IMR-90 (cell line): ENCODE results near the gene FLII. TPM values are rescaled to one million over a fixed set of nuclear protein-coding genes. Genes with fewer than 3 reads are reported as not detected.

Source experiments
- ATAC-seq: fragments of 200-7000 bp; cut with Tn5 transposase; 2 replicates; pipeline ENCODE4 v1.9.1; 2020; ENCODE audit warnings: low read depth, mild to moderate bottlenecking, moderate library complexity
- BruUV-seq: library from RNA; stranded (reverse); fragments of 400-500 nt; replicated peaks from 2 replicates; lab custom pipeline; 2021; lab: Mats Ljungman, UMichigan
- CTCF ChIA-PET: fragments of 300-600 bp; formaldehyde crosslinking; extraction: SDS; loops from one replicate; lab custom pipeline; 2021; ENCODE audit warnings: antibody characterized with exemption; lab: Yijun Ruan, JAX
- POLR2A ChIA-PET: fragments of 300-600 bp; sonication (Branson Sonifier 250); formaldehyde crosslinking; loops from one replicate; lab custom pipeline; 2022; ENCODE audit warnings: antibody characterized with exemption; ENCODE audit not compliant: unreplicated experiment; lab: Charles Lee
- DNase-seq: peaks from one replicate; pipeline ENCODE4 v3.0.0; 2013
- H2AFZ ChIP-seq: replicated peaks from 2 replicates; pipeline ENCODE3; 2013; ENCODE audit warnings: low read length, mild to moderate bottlenecking; ENCODE audit not compliant: poor library complexity
- H2AK5ac ChIP-seq: 2 replicates; pipeline ENCODE4 v1.6.1; 2013; ENCODE audit warnings: low read depth, low read length, inconsistent platforms
- H2AK9ac ChIP-seq: replicated peaks from 2 replicates; pipeline ENCODE3; 2013; ENCODE audit warnings: mild to moderate bottlenecking, low read depth, low read length, moderate library complexity; ENCODE audit not compliant: poor library complexity
- H2BK120ac ChIP-seq: 2 replicates; pipeline ENCODE4 v1.6.1; 2013; ENCODE audit warnings: low read depth, low read length, inconsistent platforms
- H2BK15ac ChIP-seq: 3 replicates; pipeline ENCODE4 v1.6.1; 2013; ENCODE audit warnings: low read depth, low read length, inconsistent platforms
- H2BK20ac ChIP-seq: 2 replicates; pipeline ENCODE4 v1.6.1; 2013; ENCODE audit warnings: low read depth, mild to moderate bottlenecking, inconsistent platforms, low read length, moderate library complexity
- H2BK5ac ChIP-seq: 2 replicates; pipeline ENCODE4 v1.6.1; 2013; ENCODE audit warnings: mild to moderate bottlenecking, low read depth, low read length, inconsistent platforms; ENCODE audit not compliant: poor library complexity, severe bottlenecking
- H3K14ac ChIP-seq: replicated peaks from 2 replicates; pipeline ENCODE4 v1.6.1; 2013; ENCODE audit warnings: low read depth, low read length, inconsistent platforms
- H3K18ac ChIP-seq: 2 replicates; pipeline ENCODE4 v1.6.1; 2013; ENCODE audit warnings: low read depth, low read length, control low read depth
- H3K23ac ChIP-seq: 2 replicates; pipeline ENCODE4 v1.6.1; 2013; ENCODE audit warnings: low read depth, low read length, inconsistent platforms
- H3K27ac ChIP-seq: 2 replicates; pipeline ENCODE4 v1.5.1; 2013; ENCODE audit warnings: mild to moderate bottlenecking, control low read depth, low read length; ENCODE audit not compliant: insufficient read depth
- H3K27me3 ChIP-seq: 2 replicates; pipeline ENCODE4 v1.6.1; 2013; ENCODE audit warnings: low read length; ENCODE audit not compliant: control insufficient read depth, insufficient read depth
- H3K36me3 ChIP-seq: 2 replicates; pipeline ENCODE4 v1.6.1; 2013; ENCODE audit warnings: low read length, mixed read lengths; ENCODE audit not compliant: control insufficient read depth, insufficient read depth
- H3K4ac ChIP-seq: 2 replicates; pipeline ENCODE4 v1.6.1; 2013; ENCODE audit warnings: low read depth, low read length, inconsistent platforms
- H3K4me1 ChIP-seq: 2 replicates; pipeline ENCODE4 v1.6.1; 2013; ENCODE audit warnings: low read length, mixed read lengths; ENCODE audit not compliant: control insufficient read depth, insufficient read depth
- H3K4me2 ChIP-seq: 2 replicates; pipeline ENCODE4 v1.6.1; 2013; ENCODE audit warnings: low read depth, mild to moderate bottlenecking, control low read depth, low read length, moderate library complexity
- H3K4me3 ChIP-seq: 2 replicates; pipeline ENCODE4 v1.5.1; 2013; ENCODE audit warnings: low read depth, mild to moderate bottlenecking, control low read depth, low read length, moderate library complexity; ENCODE audit not compliant: insufficient read depth
- H3K56ac ChIP-seq: 2 replicates; pipeline ENCODE4 v1.6.1; 2013; ENCODE audit warnings: low read length, inconsistent platforms; ENCODE audit not compliant: insufficient read depth; ENCODE audit errors: extremely low read depth
- H3K79me1 ChIP-seq, 2 experiments: 2 replicates each; pipeline ENCODE4 v1.6.1; 2013; ENCODE audit warnings: low read length in 2 of 2, inconsistent platforms in 1 of 2, low read depth in 1 of 2
- H3K9ac ChIP-seq: 2 replicates; pipeline ENCODE4 v1.6.1; 2013; ENCODE audit warnings: low read depth, low read length, control low read depth
- H3K9me1 ChIP-seq: 2 replicates; pipeline ENCODE4 v1.6.1; 2013; ENCODE audit warnings: low read length, inconsistent platforms; ENCODE audit not compliant: insufficient read depth
- H3K9me3 ChIP-seq: 2 replicates; pipeline ENCODE4 v1.6.1; 2013; ENCODE audit warnings: low read length; ENCODE audit not compliant: control insufficient read depth, insufficient read depth
- H4K20me1 ChIP-seq: 2 replicates; pipeline ENCODE4 v1.6.1; 2013; ENCODE audit warnings: low read length, inconsistent platforms; ENCODE audit not compliant: insufficient read depth
- H4K5ac ChIP-seq: 2 replicates; pipeline ENCODE4 v1.6.1; 2013; ENCODE audit warnings: mild to moderate bottlenecking, low read depth, low read length, control low read depth
- H4K8ac ChIP-seq, 2 experiments: 2 replicates each; pipeline ENCODE4 v1.6.1; 2013; ENCODE audit warnings: low read depth in 2 of 2, low read length in 2 of 2, control low read depth in 1 of 2, inconsistent platforms in 1 of 2
- H4K91ac ChIP-seq: 2 replicates; pipeline ENCODE4 v1.6.1; 2013; ENCODE audit warnings: low read depth, low read length, inconsistent platforms; ENCODE audit not compliant: insufficient read depth
- CHD1 ChIP-seq: IDR thresholded peaks from 2 replicates; pipeline ENCODE4 v1.6.1; 2012; ENCODE audit warnings: low read depth, low read length, improper control_type of control experiment
- FOS ChIP-seq: fragments of 150-350 bp; IDR thresholded peaks from 2 replicates; pipeline ENCODE4 v1.6.1; 2016; ENCODE audit warnings: low read depth, low read length
- MAFK ChIP-seq: IDR thresholded peaks from 2 replicates; pipeline ENCODE4 v1.6.1; 2012; ENCODE audit warnings: low read depth, low read length, improper control_type of control experiment
- MXI1 ChIP-seq: IDR thresholded peaks from 2 replicates; pipeline ENCODE4 v1.6.1; 2012; ENCODE audit warnings: low read depth, mild to moderate bottlenecking, low read length, moderate library complexity, borderline replicate concordance
- POLR2A ChIP-seq: IDR thresholded peaks from 2 replicates; pipeline ENCODE4 v1.6.1; 2012; ENCODE audit warnings: mild to moderate bottlenecking, low read depth, low read length
- WGBS, 2 experiments: methylation state at CpG; one replicate each; pipeline versions ENCODE4 v1.1.5 to v1.1.7; 2013; ENCODE audit warnings: missing lambda C conversion rate in 2 of 2; ENCODE audit not compliant: insufficient read length in 1 of 2; ENCODE audit errors: extremely low coverage in 2 of 2; 5-methylcytosine and 5-hydroxymethylcytosine counted together
- dilution Hi-C: fragments of 300-500 bp; cut with HindIII; formaldehyde crosslinking; loops from one replicate; pipeline ENCODE4 v1.14.3; 2018; ENCODE audit warnings: low sequenced_read_pairs; ENCODE audit not compliant: unreplicated experiment
- in situ Hi-C: fragments of 300-500 bp; cut with MboI; formaldehyde crosslinking; loops from 3 replicates; pipeline ENCODE4 v1.14.3; 2019; ENCODE audit warnings: low sequenced_read_pairs, inconsistent platforms, mixed read lengths
- intact Hi-C: fragments of 100-400 bp; cut with micrococcal nuclease; formaldehyde crosslinking; loops from 2 replicates; pipeline ENCODE4 v1.10.0; 2022
- polyA plus RNA-seq, 3 experiments: library from polyadenylated mRNA; depleted of rRNA; stranded (reverse); fragments of >200 nt; gene quantifications; 2 replicates each; pipeline ENCODE4 v1.2.3, GENCODE V29; 2012; ENCODE audit warnings: low replicate concordance in 1 of 3
- total RNA-seq: library from RNA; depleted of rRNA; stranded (reverse); fragments of >200 nt; gene quantifications from 2 replicates; pipeline ENCODE4 v1.2.3, GENCODE V29; 2012
- TF ChIP-seq, protein P1 (sequence below): fragments of 150-350 bp; IDR thresholded peaks from 2 replicates; pipeline ENCODE4 v1.6.1; 2016; ENCODE audit warnings: low read depth, mild to moderate bottlenecking, low read length, moderate library complexity, borderline replicate concordance

Gene FLII
- total and polyA plus RNA-seq, 2 of the 4 experiments (the other 2 are of a cell fraction) = 263 to 290 TPM

- no peak for ATAC-seq
- Histone ChIP-seq H2AK5ac (no peak overlapping the region), H3K14ac (no peak overlapping the region), H3K18ac (no peak overlapping the region), H3K27me3 (no peaks in the 10 kb centered on the region), H3K56ac (no peak overlapping the region), H3K23ac (no peak overlapping the region), H4K20me1 (peaks cover 29% of the 10 kb centered on the region), H2BK5ac (no peak overlapping the region), H2BK15ac (no peak overlapping the region), H3K79me1 (peaks cover 3 to 34% of the 10 kb centered on the region in 2 experiments; a peak in 2 of 4 replicates), H3K4me2 (no peak overlapping the region), H3K27ac (no peak overlapping the region), H2BK120ac (no peak overlapping the region), H3K4ac (no peak overlapping the region), H2BK20ac (no peak overlapping the region), H4K91ac (no peak overlapping the region), H3K36me3 (peaks cover 84% of the 10 kb centered on the region), H2AFZ (no peak overlapping the region), H3K9me1 (no peaks in the 10 kb centered on the region; the same call in 1 of the 2 replicates), H4K5ac (no peak overlapping the region), H3K4me3 (no peak overlapping the region), H4K8ac (no peak overlapping the region), H3K9me3 (no peaks in the 10 kb centered on the region), H3K9ac (no peak overlapping the region), H2AK9ac (no peak overlapping the region), H3K4me1 (no peaks in the 10 kb centered on the region)
- ChIA-PET CTCF (interaction anchor here (0.6 to 1.0 kb wide), 3 partner anchors 13 to 55 kb away, joined by 3 to 4 read pairs (median 3); no protein-coding TSS in a partner anchor), POLR2A (interaction anchor here (0.5 kb wide), 1 partner anchor 9 kb away, joined by 3 read pairs; no protein-coding TSS in a partner anchor)
- no TSS peak for BruUV-seq
- no CpG with 5 or more reads among the region's 7 CpGs for WGBS, 2 experiments
- DNase-seq = no peak
- in situ Hi-C loops (no loop called here), intact Hi-C loops (no loop called here), dilution Hi-C loops (no loop called here)
- TF ChIP-seq MAFK (no peak), FOS (no peak), CHD1 (no peak), POLR2A (no peak), MXI1 (no peak)
- TF ChIP-seq, protein P1, sequence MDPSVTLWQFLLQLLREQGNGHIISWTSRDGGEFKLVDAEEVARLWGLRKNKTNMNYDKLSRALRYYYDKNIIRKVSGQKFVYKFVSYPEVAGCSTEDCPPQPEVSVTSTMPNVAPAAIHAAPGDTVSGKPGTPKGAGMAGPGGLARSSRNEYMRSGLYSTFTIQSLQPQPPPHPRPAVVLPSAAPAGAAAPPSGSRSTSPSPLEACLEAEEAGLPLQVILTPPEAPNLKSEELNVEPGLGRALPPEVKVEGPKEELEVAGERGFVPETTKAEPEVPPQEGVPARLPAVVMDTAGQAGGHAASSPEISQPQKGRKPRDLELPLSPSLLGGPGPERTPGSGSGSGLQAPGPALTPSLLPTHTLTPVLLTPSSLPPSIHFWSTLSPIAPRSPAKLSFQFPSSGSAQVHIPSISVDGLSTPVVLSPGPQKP = no peak
Observed at GRCh38 chr17:18248811-18249210, 9.7 kb downstream of the FLII start.
